Endothelial cell (in vitro differentiated cells): ENCODE measurements around the gene CD151. TPM values are rescaled to one million over a fixed set of nuclear protein-coding genes. Genes with fewer than 3 reads are reported as not detected.

ENCODE experiments used
- DNase-seq: peaks from one replicate; pipeline ENCODE4 v3.0.0; 2021; ENCODE audit warnings: low spot score
- H3K27ac Mint-ChIP-seq: one replicate; pipeline ENCODE4 v1.8.0; 2021; ENCODE audit warnings: mixed read lengths, inconsistent platforms; ENCODE audit not compliant: unreplicated experiment
- H3K27me3 Mint-ChIP-seq: one replicate; pipeline ENCODE4 v1.8.0; 2021; ENCODE audit warnings: mild to moderate bottlenecking, moderate library complexity, mixed read lengths, inconsistent platforms; ENCODE audit not compliant: unreplicated experiment
- H3K36me3 Mint-ChIP-seq: one replicate; pipeline ENCODE4 v1.8.0; 2021; ENCODE audit warnings: mild to moderate bottlenecking, low read depth, mixed read lengths, inconsistent platforms; ENCODE audit not compliant: unreplicated experiment
- H3K4me1 Mint-ChIP-seq: one replicate; pipeline ENCODE4 v1.8.0; 2021; ENCODE audit warnings: mild to moderate bottlenecking, mixed read lengths, inconsistent platforms; ENCODE audit not compliant: unreplicated experiment
- H3K4me3 Mint-ChIP-seq: one replicate; pipeline ENCODE4 v1.8.0; 2021; ENCODE audit warnings: mild to moderate bottlenecking, mixed read lengths, inconsistent platforms; ENCODE audit not compliant: unreplicated experiment
- H3K9me3 Mint-ChIP-seq: one replicate; pipeline ENCODE4 v1.8.0; 2021; ENCODE audit warnings: mixed read lengths, inconsistent platforms; ENCODE audit not compliant: unreplicated experiment
- CTCF ChIP-seq: fragments of 200-600 bp; sonication (generic); IDR thresholded peaks from one replicate; pipeline ENCODE4 v1.5.0; 2021; ENCODE audit warnings: antibody characterized with exemption; ENCODE audit not compliant: unreplicated experiment
- long read RNA-seq: library from polyadenylated mRNA; unstranded; transcript quantifications from one replicate; pipeline ENCODE4 v2.0.0, GENCODE V29; 2020; ENCODE audit not compliant: unreplicated experiment
- total RNA-seq: library from RNA; stranded (reverse); fragmentation: NEBNext Ultra II Directional; extraction: Animal tissue kit (Norgen Biotek cat#: 25700); gene quantifications from one replicate; pipeline ENCODE4 v1.2.1, GENCODE V29; 2021; ENCODE audit not compliant: unreplicated experiment

CD151 gene
- 49.6 TPM for total RNA-seq
- long read RNA-seq, transcript CD151-203 (8 exons, 1,486 nt): major isoform, 5 of 15 reads
- long read RNA-seq, partial matches to known transcripts: 0 of 15 reads
- long read RNA-seq, other reads (novel, unspliced or antisense): 3 of 15 reads

GRCh38 chr11:832529-833113 lies at the start of gene CD151:
Gene CD151 (plus strand): TSS chr11:832952. CDS start chr11:836070, 3,118 bp downstream.
- TF ChIP-seq CTCF: no peak
- peaks cover 19% of the 10 kb centered on the region for H3K4me1 Mint-ChIP-seq

GRCh38 chr11:783581-784015 lies 49.2 kb upstream of the CD151 start:
- TF ChIP-seq CTCF: peak; percentile 39
- H3K9me3 Mint-ChIP-seq: no peaks in the 10 kb centered on the region
- H3K27me3 Mint-ChIP-seq: peaks cover 8% of the 10 kb centered on the region
- DNase-seq: peak; percentile 84
- peak overlapping the region; percentile 31 for H3K4me3 Mint-ChIP-seq
- peaks cover 6% of the 10 kb centered on the region for H3K36me3 Mint-ChIP-seq
- no peak overlapping the region for H3K27ac Mint-ChIP-seq
- H3K4me1 Mint-ChIP-seq: peaks cover 7% of the 10 kb centered on the region

More at GRCh38 chr11:832529-833113, at the start of gene CD151:
- no peak within 1 kb of the TSS for H3K27ac Mint-ChIP-seq
- H3K27me3 Mint-ChIP-seq: peaks cover 14% of the 10 kb centered on the region
- no peak for DNase-seq
- no peaks in the 10 kb centered on the region for H3K36me3 Mint-ChIP-seq
- peak within 1 kb of the TSS; percentile 77 for H3K4me3 Mint-ChIP-seq
- H3K9me3 Mint-ChIP-seq: no peaks in the 10 kb centered on the region

- no peak overlapping the region for H3K27ac Mint-ChIP-seq
- peaks cover 5% of the 10 kb centered on the region for H3K4me1 Mint-ChIP-seq
- peaks cover 11% of the 10 kb centered on the region for H3K27me3 Mint-ChIP-seq
- no peak for DNase-seq
- H3K9me3 Mint-ChIP-seq: no peaks in the 10 kb centered on the region
- TF ChIP-seq CTCF: no peak
- peaks cover 3% of the 10 kb centered on the region for H3K36me3 Mint-ChIP-seq
- no peak overlapping the region for H3K4me3 Mint-ChIP-seq
Observed at GRCh38 chr11:786235-787083, 46.3 kb upstream of the CD151 start.

- Mint-ChIP-seq H3K4me3 (no peak overlapping the region), H3K27ac (no peak overlapping the region), H3K36me3 (peaks cover 3% of the 10 kb centered on the region), H3K27me3 (peaks cover 13% of the 10 kb centered on the region), H3K4me1 (peaks cover 5% of the 10 kb centered on the region), H3K9me3 (no peaks in the 10 kb centered on the region)
- no peak for TF ChIP-seq CTCF
- DNase-seq: no peak
Observed at GRCh38 chr11:787084-787675, 45.6 kb upstream of the CD151 start.
